HG03103 (cell line): Measurements from ENCODE around the gene TMC8.

ENCODE experiments used
- ATAC-seq: cut with Tn5 transposase; IDR thresholded peaks from one replicate; pipeline ENCODE4 v1.9.1; 2021; ENCODE audit warnings: low read depth; ENCODE audit not compliant: unreplicated experiment

Gene TMC8

DNA sequence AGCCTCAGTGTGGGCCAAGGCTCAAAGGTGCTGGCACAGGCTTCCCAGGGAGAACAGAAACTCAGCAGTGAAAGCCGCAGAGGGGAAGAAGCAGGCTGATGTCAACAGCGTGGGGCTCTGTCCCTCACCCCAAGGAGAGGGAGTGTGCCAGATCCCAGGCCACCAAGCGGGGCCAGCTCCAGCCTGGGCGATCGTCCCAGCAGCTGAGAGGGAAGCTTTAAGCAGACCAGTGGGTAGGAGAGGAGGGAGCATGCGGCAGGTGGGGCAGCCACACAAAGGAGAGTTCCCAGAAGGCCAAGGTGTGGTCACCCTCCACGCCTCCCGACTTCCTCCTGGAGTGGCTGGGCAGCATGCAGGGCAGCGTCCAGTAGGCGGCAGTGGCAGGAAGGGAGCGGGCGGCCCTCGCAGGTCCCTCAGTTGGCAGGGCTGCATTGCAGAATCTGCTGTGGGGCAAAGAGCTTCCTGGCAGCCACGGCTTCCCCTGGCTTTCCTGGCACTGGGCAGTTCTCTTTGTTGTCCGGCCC is 43.8 kb downstream of the TMC8 start:
- no peak for ATAC-seq

DNA sequence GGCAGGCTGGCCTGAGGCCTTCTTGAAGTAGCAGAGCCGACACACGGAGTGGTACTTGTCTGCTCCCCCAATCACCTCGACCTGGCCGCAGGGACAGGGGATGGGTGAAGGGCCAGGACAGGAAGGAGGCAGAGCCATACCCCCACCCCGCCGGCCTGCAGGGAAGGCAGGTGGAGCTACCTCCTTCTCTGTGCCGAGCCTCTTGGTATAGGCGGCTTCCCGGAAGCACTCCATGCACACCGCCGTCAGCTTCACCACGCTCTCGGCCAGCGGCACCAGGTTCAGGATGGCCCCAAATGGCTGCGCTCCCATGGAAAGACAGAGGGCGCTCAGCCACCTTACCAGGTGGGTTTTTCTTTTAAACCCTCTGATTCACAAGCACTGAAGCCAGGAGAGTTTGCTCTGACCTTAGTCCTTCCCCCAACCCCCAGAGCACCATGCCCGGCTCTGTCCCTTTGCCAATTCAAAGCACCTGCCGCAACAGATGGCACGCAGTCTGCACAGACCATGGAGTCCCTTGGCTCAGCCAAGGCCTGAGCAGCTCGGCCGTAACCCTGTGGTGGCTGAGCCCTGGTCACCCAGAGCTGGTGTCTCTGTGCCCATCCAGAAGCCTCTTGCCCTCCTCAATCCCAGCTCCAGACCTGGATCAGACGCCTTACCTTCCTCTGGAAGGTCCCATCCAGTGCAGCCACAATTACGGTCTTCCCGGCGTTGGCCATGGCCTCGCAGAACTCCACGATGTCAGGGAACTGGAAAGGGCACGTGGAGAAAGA is 44.5 kb downstream of the TMC8 start:
- ATAC-seq: no peak

DNA sequence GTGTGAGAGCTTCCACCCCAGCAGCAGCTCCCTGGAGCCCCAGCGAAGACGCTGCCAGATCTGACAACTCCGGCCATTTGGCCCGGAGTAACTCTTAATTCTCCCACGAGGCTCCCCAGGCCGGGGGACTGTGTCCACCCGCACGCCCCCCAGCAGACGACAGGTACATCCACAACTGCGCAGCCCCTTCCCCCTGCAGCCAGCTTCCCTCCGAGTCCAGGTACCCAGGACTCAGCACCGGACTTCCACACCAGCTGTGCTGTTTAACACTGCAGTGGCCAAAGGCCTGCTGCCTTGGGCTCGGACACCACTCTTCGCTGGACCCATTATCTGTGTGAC is 45.0 kb downstream of the TMC8 start:
- no peak for ATAC-seq

- ATAC-seq: no peak
These were observed 46.0 kb downstream of the TMC8 start for GRCh38 chr17:78176548-78177025.

DNA sequence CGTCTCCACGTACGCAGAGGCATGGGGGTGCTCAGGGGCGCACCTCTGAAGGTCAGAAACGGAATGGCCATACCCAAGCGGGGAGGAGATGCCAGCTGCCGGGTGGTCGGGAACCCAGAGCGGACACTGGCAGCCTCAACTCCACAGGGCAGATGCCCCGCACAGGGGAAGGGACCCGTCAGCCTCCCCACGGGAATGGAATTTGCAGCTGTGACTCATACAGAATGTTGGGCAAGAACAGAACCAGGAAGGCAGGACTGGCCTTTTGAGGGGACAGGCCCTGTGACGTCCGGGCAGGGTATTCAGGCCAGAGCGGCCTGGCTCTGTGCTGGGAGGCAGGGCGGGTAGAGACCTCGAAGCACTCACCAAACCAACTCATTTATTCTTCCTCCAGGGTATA is 48.8 kb downstream of the TMC8 start:
- no peak for ATAC-seq

DNA sequence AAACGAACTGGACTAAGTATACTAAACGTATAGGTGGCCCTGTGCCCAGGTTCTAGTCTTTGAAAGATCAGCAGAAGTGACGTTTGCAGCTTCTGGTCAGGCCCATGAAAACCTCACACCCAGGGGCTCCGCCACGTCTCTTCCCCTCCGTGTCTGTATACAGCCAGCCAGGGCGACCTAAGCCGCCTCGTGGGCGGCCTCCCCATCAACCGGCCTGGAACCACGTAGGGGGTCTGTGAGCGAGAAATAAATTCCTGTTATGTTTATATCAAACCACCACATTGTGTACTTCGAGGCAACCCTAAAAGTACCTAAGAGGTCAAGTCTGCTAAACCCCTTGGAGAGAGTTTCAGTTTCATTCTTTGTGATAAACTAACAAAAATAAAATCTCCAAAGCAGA is 49.5 kb downstream of the TMC8 start:
- no peak for ATAC-seq

DNA sequence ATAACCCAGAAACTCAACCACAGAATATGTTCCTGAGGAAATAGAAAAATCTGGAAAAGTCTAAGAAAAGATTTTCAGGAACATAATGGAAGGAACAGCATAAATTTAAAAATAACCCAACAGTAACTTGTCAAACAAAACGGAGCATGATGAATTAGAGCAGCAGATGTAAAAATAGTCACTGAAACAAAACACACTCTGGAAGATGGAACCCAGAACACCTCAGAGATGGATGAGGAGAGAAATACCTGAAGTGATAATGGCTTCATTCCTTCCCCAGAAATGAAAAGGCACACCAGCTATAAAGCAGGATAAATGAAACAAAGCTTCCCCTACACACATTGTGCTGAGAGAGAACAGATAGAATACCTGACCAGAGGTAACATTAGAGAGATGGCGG is 49.9 kb downstream of the TMC8 start:
- ATAC-seq: no peak

DNA sequence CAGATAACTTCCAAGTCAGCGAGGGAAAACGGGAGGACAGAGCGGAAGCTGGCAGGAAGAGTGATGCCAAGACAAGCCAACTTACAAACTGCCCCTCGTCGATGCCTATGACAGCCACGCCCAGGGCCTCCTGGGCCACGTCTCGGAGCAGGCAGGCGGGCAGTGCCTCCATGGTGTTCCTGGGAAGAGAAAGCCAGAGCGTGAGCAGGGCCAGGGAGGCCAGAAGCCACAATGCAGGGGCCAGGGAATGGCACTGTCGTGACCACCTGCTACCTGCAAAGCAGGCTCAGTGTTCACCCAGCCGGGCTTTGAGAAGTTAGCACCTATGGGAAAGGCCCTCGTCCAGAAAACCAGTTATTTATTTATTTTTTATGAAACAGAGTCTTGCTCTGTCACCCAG is 51.9 kb downstream of the TMC8 start:
- ATAC-seq: no peak

DNA sequence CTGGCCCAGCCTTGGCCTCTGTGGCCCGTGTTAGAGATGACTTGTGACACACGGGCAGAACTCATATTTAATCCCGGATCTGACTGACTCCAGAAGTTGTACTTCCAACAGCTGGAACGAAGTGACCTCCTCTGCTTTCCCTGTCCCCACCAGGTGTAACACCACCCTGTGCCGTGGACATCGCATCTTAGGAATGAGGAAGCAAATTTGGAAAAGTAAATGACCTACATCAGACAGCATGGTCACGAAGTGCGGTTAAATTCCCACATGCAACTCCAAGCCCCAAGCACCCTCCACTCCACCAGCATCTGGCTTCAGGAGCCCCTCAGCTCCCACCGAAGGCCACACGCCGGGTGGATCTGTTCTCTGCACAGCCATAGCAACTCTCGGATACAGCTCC is 53.3 kb downstream of the TMC8 start:
- no peak for ATAC-seq

GRCh38 chr17:78184351-78184750 is 53.8 kb downstream of the TMC8 start:
- no peak for ATAC-seq

DNA sequence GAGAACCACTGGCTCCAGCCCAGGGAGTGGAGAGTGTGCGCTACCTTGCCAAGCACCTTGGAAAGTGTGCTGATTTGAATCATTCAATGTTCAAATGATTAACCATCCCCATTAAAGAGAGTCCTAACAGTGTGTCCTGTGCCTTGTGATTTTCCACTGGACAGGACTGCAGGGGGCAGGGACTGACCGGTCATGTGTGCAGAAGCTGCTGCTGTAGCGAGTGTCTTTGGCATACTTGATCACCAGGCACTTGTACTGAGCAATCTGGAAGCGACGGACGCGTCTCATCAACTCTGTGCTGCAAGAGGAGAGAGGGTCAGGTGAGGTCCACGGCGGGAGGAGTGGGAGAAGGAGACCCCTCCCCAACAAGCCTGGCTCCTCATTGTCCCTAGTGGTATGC is 54.3 kb downstream of the TMC8 start:
- ATAC-seq: no peak

DNA sequence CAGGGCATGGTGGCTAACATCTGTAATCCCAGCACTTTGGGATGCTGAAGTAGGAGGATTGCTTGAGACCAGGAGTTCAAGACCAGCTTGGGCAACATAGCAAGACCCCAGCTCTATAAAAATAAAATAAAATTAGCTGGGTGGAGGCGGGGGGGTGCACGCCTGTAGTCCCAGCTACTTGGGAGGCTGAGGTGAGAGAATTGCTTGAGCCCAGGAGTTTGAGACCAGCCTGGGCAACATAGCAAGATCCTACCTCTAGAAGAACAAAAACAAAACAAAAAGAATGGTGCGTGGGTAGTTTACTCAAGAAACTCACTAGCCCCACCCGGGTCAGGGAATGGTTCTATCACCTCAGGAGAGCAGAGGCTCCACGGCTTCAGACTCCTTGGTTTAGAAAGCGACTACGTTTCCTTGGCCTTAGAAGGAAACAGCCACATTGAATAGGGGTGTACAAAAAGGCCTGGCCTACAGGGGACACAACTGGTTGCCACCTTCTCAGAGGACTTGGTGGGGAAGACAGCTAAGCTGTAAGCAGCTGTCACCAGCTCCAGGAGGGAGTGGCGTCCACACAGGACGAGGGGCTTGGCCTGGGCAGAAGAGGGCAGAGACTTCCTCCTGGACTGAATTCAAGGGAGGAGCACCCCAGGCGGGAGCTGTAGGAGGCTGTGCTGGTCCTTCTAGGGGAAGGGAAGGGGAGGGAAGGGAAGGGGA is 55.6 kb downstream of the TMC8 start:
- ATAC-seq: no peak

DNA sequence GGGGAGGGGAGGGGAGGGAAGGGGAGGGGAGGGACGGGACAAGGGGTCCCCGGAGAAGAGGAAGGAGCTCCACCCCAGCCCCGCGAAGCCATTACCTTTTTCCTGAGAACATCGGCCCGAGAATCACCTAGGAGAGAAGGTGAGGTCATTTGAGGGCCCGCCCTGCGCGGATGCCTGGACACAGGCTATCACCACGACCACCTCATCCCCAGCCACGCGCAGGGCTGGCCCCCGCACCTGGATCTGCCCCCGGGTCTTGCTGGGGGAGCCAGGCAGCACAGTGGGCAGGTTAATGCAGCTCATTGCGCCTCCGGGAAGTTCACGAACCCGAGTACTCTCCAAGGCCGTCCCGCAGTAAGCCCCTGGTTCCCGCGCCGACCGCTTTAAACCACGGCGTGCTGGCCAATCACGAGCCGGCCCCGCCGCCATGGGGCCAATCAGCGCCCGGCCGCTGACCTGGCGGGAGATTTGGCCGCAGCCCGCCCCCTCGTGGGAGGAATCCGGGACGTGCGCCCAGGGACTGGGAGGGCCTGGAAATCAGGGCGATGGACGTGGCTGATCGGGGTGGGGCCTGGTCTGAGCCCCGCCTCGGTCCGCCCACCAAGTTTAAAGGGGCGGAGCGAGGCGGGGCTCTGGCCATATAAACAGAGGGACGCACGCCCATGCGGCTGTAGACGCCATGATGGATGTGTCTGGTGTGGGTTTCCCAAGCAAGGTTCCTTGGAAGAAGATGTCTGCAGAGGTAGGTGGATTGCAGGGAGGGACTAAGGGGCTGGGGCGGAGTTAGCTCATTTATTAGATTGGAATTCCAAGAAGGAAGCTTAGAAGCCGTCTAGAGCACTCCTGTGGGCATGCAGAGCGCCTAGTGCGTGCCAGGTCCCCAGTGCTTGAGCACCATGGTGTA is 56.4 kb downstream of the TMC8 start, which contains the start of the genes AFMID and TK1:
TSS of gene AFMID (plus strand) at position 671 of the 904 bp plus-strand sequence. CDS start at position 680, 9 bp downstream.
TSS of gene TK1 (minus strand) at position 361 of the 904 bp plus-strand sequence. CDS start at position 303, 58 bp downstream.
- ATAC-seq: peak; percentile 88
